H9 (cell line): ENCODE measurements around the gene ITGBL1. TPM values are rescaled to one million over a fixed set of nuclear protein-coding genes. Genes with fewer than 3 reads are reported as not detected.

ENCODE experiments used
- DNase-seq: peaks from one replicate; pipeline ENCODE4 v3.0.0-alpha.2; 2017
- H2AFZ ChIP-seq: one replicate; pipeline ENCODE4 v1.6.1; 2013; ENCODE audit warnings: mild to moderate bottlenecking, low read length, control low read depth, moderate library complexity
- H2AK5ac ChIP-seq: 2 replicates; pipeline ENCODE4 v1.6.1; 2013; ENCODE audit warnings: low read length, control low read depth, mixed read lengths; ENCODE audit not compliant: insufficient read length
- H2BK120ac ChIP-seq: one replicate; pipeline ENCODE4 v1.6.1; 2013; ENCODE audit warnings: low read depth, mild to moderate bottlenecking, low read length, control low read depth, inconsistent platforms; ENCODE audit not compliant: poor library complexity, severe bottlenecking
- H2BK12ac ChIP-seq: 2 replicates; pipeline ENCODE4 v1.6.1; 2013; ENCODE audit warnings: low read length, control low read depth, mixed read lengths, low read depth; ENCODE audit not compliant: insufficient read length
- H2BK15ac ChIP-seq: 2 replicates; pipeline ENCODE4 v1.6.1; 2013; ENCODE audit warnings: low read depth, low read length, control low read depth
- H2BK20ac ChIP-seq: one replicate; pipeline ENCODE4 v1.6.1; 2013; ENCODE audit warnings: low read depth, mild to moderate bottlenecking, low read length, control low read depth, inconsistent platforms; ENCODE audit not compliant: poor library complexity, severe bottlenecking
- H2BK5ac ChIP-seq: 2 replicates; pipeline ENCODE4 v1.6.1; 2013; ENCODE audit warnings: low read length, control low read depth, mixed read lengths; ENCODE audit not compliant: insufficient read length
- H3K14ac ChIP-seq: 2 replicates; pipeline ENCODE4 v1.6.1; 2013; ENCODE audit warnings: low read length, control low read depth; ENCODE audit not compliant: insufficient read depth
- H3K18ac ChIP-seq: 2 replicates; pipeline ENCODE4 v1.6.1; 2013; ENCODE audit warnings: low read depth, mild to moderate bottlenecking, mixed read lengths, low read length, control low read depth; ENCODE audit not compliant: insufficient read length
- H3K23ac ChIP-seq: 2 replicates; pipeline ENCODE4 v1.6.1; 2013; ENCODE audit warnings: low read length, control low read depth, mixed read lengths, low read depth; ENCODE audit not compliant: insufficient read length
- H3K23me2 ChIP-seq: 2 replicates; pipeline ENCODE4 v1.6.1; 2013; ENCODE audit warnings: low read depth, mild to moderate bottlenecking, mixed read lengths, low read length, control low read depth; ENCODE audit not compliant: insufficient read length, poor library complexity, severe bottlenecking
- H3K27ac ChIP-seq: 2 replicates; pipeline ENCODE4 v1.5.1; 2013; ENCODE audit warnings: low read length, control low read depth, mixed read lengths, low read depth; ENCODE audit not compliant: insufficient read length
- H3K27me3 ChIP-seq: 2 replicates; pipeline ENCODE4 v1.6.1; 2013; ENCODE audit warnings: low read length, control low read depth, inconsistent platforms; ENCODE audit not compliant: insufficient read depth
- H3K4ac ChIP-seq: 2 replicates; pipeline ENCODE4 v1.6.1; 2013; ENCODE audit warnings: low read depth, mild to moderate bottlenecking, control low read depth, inconsistent platforms, low read length, moderate library complexity
- H3K4me1 ChIP-seq: 2 replicates; pipeline ENCODE4 v1.6.1; 2013; ENCODE audit warnings: low read length, control low read depth, inconsistent platforms; ENCODE audit not compliant: insufficient read depth
- H3K4me2 ChIP-seq: 2 replicates; pipeline ENCODE4 v1.6.1; 2013; ENCODE audit warnings: low read length, control low read depth, mixed read lengths; ENCODE audit not compliant: insufficient read length, insufficient read depth
- H3K56ac ChIP-seq: 2 replicates; pipeline ENCODE4 v1.6.1; 2013; ENCODE audit warnings: low read depth, mild to moderate bottlenecking, mixed read lengths, low read length, control low read depth; ENCODE audit not compliant: insufficient read length
- H3K79me1 ChIP-seq: 2 replicates; pipeline ENCODE4 v1.6.1; 2013; ENCODE audit warnings: low read depth, mild to moderate bottlenecking, moderate library complexity, low read length, control low read depth, inconsistent platforms; ENCODE audit not compliant: insufficient read depth, poor library complexity, severe bottlenecking
- H3K79me2 ChIP-seq: 2 replicates; pipeline ENCODE4 v1.6.1; 2013; ENCODE audit warnings: low read length, control low read depth, inconsistent platforms; ENCODE audit not compliant: insufficient read depth
- H3K9ac ChIP-seq: 2 replicates; pipeline ENCODE4 v1.6.1; 2013; ENCODE audit warnings: low read length, control low read depth, mixed read lengths; ENCODE audit not compliant: insufficient read length; ENCODE audit errors: extremely low read depth
- H3K9me3 ChIP-seq: one replicate; pipeline ENCODE4 v1.6.1; 2013; ENCODE audit warnings: low read depth, low read length, inconsistent platforms; ENCODE audit not compliant: control insufficient read depth
- H3T11ph ChIP-seq: one replicate; pipeline ENCODE4 v1.6.1; 2013; ENCODE audit warnings: mild to moderate bottlenecking, low read length, control low read depth, inconsistent platforms
- H4K20me1 ChIP-seq: one replicate; pipeline ENCODE4 v1.6.1; 2013; ENCODE audit not compliant: control insufficient read depth, insufficient read length, insufficient read depth
- H4K5ac ChIP-seq: 2 replicates; pipeline ENCODE4 v1.6.1; 2013; ENCODE audit warnings: low read depth, mild to moderate bottlenecking, mixed read lengths, low read length, control low read depth; ENCODE audit not compliant: insufficient read length
- H4K8ac ChIP-seq: replicated peaks from 2 replicates; pipeline ENCODE4 v1.6.1; 2013; ENCODE audit warnings: low read length, control low read depth, mixed read lengths, low read depth; ENCODE audit not compliant: insufficient read length
- H4K91ac ChIP-seq: 2 replicates; pipeline ENCODE4 v1.6.1; 2013; ENCODE audit warnings: low read depth, mild to moderate bottlenecking, moderate library complexity, mixed read lengths, low read length, control low read depth; ENCODE audit not compliant: insufficient read length
- H3K27ac Mint-ChIP-seq, 3 experiments: 2 replicates in 2 of 3; 3 replicates in 1 of 3; pipeline ENCODE4 v1.8.0; 2020 to 2021; ENCODE audit warnings: mixed read lengths in 3 of 3, mild to moderate bottlenecking in 1 of 3, moderate library complexity in 1 of 3
- H3K27me3 Mint-ChIP-seq: 2 replicates; pipeline ENCODE4 v1.8.0; 2021; ENCODE audit warnings: low read depth, mild to moderate bottlenecking, moderate library complexity, mixed read lengths
- H3K36me3 Mint-ChIP-seq, 3 experiments: 2 replicates in 2 of 3; 3 replicates in 1 of 3; pipeline ENCODE4 v1.8.0; 2020 to 2021; ENCODE audit warnings: low read depth in 3 of 3, mixed read lengths in 3 of 3; ENCODE audit not compliant: insufficient read depth in 1 of 3
- H3K4me1 Mint-ChIP-seq, 2 experiments: 2 replicates each; pipeline ENCODE4 v1.8.0; 2020; ENCODE audit warnings: mixed read lengths in 2 of 2
- H3K4me3 Mint-ChIP-seq, 2 experiments: 2 replicates in 1 of 2; 3 replicates in 1 of 2; pipeline ENCODE4 v1.8.0; 2020 to 2021; ENCODE audit warnings: mild to moderate bottlenecking in 2 of 2, mixed read lengths in 2 of 2, moderate library complexity in 1 of 2
- H3K9me3 Mint-ChIP-seq, 2 experiments: 2 replicates in 1 of 2; 3 replicates in 1 of 2; pipeline ENCODE4 v1.8.0; 2020; ENCODE audit warnings: mild to moderate bottlenecking in 2 of 2, mixed read lengths in 2 of 2, moderate library complexity in 1 of 2
- CTCF ChIP-seq: fragments of 200-600 bp; sonication (generic); conservative IDR thresholded peaks from 3 replicates; pipeline ENCODE4 v1.8.0; 2021; ENCODE audit warnings: antibody characterized with exemption, mild to moderate bottlenecking
- WGBS: extraction: QIAGEN DNeasy Blood & Tissue Kit; methylation state at CpG from one replicate; pipeline ENCODE4 v1.1.7; 2013; ENCODE audit warnings: missing lambda C conversion rate, low lambda C conversion rate, mixed read lengths; ENCODE audit not compliant: insufficient read length; ENCODE audit errors: extremely low coverage; 5-methylcytosine and 5-hydroxymethylcytosine counted together
- total RNA-seq: library from RNA; stranded (reverse); gene quantifications from 2 replicates; pipeline ENCODE4 v1.2.1, GENCODE V29; 2021

ITGBL1 gene
- total RNA-seq, 1 experiment from 2014 or later = not detected

GRCh38 chr13:101612735-101613134 lies 160.3 kb downstream of the ITGBL1 start:
- Histone ChIP-seq H3K79me1 (no peaks in the 10 kb centered on the region), H2AFZ (no peak overlapping the region), H3K4ac (no peak overlapping the region), H2BK15ac (no peak overlapping the region), H2BK12ac (no peak overlapping the region), H3K27me3 (no peaks in the 10 kb centered on the region), H4K5ac (no peak overlapping the region), H3K14ac (no peak overlapping the region), H3K18ac (no peak overlapping the region), H3K4me1 (no peaks in the 10 kb centered on the region), H3K27ac (no peak overlapping the region), H4K20me1 (no peaks in the 10 kb centered on the region), H4K91ac (no peak overlapping the region), H2BK120ac (no peak overlapping the region), H3T11ph (no peak overlapping the region), H3K23me2 (no peaks in the 10 kb centered on the region), H2BK5ac (no peak overlapping the region), H2BK20ac (no peak overlapping the region), H3K56ac (no peak overlapping the region), H3K4me2 (no peak overlapping the region), H2AK5ac (no peak overlapping the region), H3K9me3 (no peaks in the 10 kb centered on the region), H3K79me2 (no peaks in the 10 kb centered on the region), H3K9ac (no peak overlapping the region), H3K23ac (no peak overlapping the region), H4K8ac (no peak overlapping the region)
- no peaks in the 10 kb centered on the region for H3K4me1 Mint-ChIP-seq
- H3K9me3 Mint-ChIP-seq = no peaks in the 10 kb centered on the region
- TF ChIP-seq CTCF = no peak
- no CpG with 5 or more reads among the region's 7 CpGs for WGBS
- no peak for DNase-seq
- no peak overlapping the region for H3K4me3 Mint-ChIP-seq
- H3K36me3 Mint-ChIP-seq = no peaks in the 10 kb centered on the region
- no peak overlapping the region for H3K27ac Mint-ChIP-seq
- no peaks in the 10 kb centered on the region for H3K27me3 Mint-ChIP-seq
